Endometrial microvascular endothelial cells (primary cell): ENCODE measurements around the gene BEST4. TPM values are rescaled to one million over a fixed set of nuclear protein-coding genes. Genes with fewer than 3 reads are reported as not detected.
"Not testable (repeated sequence)": the region's sequence is repeated elsewhere in the genome, so short reads cannot be mapped to it uniquely, and the experiment has no call there.

Experiments
- in situ Hi-C: cut with HindIII; loops from 2 replicates; pipeline ENCODE4 v1.10.0; 2017; ENCODE audit warnings: low sequenced_read_pairs, low pct_unique_long_range_greater_than_20kb; ENCODE audit errors: inconsistent ontology term
- total RNA-seq: library from RNA; depleted of rRNA; stranded (reverse); fragments of >200 nt; gene quantifications from one replicate; pipeline ENCODE4 v1.2.3, GENCODE V29; 2015; ENCODE audit errors: inconsistent ontology term

The BEST4 gene
- total RNA-seq = not detected

- in situ Hi-C loops = no loop called here
These were observed at the start of gene BEST4 for GRCh38 chr1:44788120-44788860. Gene BEST4, minus strand, starts transcription at chr1:44788170. Its CDS starts 465 bp downstream, at chr1:44787705.

- in situ Hi-C loops = no loop called here
These were observed 48.0 kb upstream of the BEST4 start for GRCh38 chr1:44835738-44836675.

- in situ Hi-C loops = no loop called here
These were observed 46.4 kb upstream of the BEST4 start for GRCh38 chr1:44834328-44834727.

- in situ Hi-C loops = no loop called here
These were observed 44.2 kb upstream of the BEST4 start for GRCh38 chr1:44832056-44832705.

GRCh38 chr1:44831516-44831915 is 43.5 kb upstream of the BEST4 start:
- in situ Hi-C loops = no loop called here

- in situ Hi-C loops = no loop called here
These were observed 42.9 kb upstream of the BEST4 start for GRCh38 chr1:44830900-44831304.

GRCh38 chr1:44829506-44830384 is 41.8 kb upstream of the BEST4 start:
- in situ Hi-C loops = no loop called here

GRCh38 chr1:44828841-44829440 is 41.0 kb upstream of the BEST4 start:
- in situ Hi-C loops = no loop called here

GRCh38 chr1:44828003-44828651 is 40.2 kb upstream of the BEST4 start:
- in situ Hi-C loops = no loop called here

- in situ Hi-C loops = no loop called here
These were observed 39.4 kb upstream of the BEST4 start for GRCh38 chr1:44827197-44828002.

- in situ Hi-C loops = no loop called here
These were observed 38.6 kb upstream of the BEST4 start for GRCh38 chr1:44826375-44827196.

GRCh38 chr1:44824392-44824791 is 36.4 kb upstream of the BEST4 start:
- in situ Hi-C loops = not testable (repeated sequence)

GRCh38 chr1:44822981-44823451 is 35.0 kb upstream of the BEST4 start:
- in situ Hi-C loops = no loop called here

- in situ Hi-C loops = no loop called here
These were observed 34.2 kb upstream of the BEST4 start for GRCh38 chr1:44822131-44822701.

- in situ Hi-C loops = no loop called here
These were observed 33.3 kb upstream of the BEST4 start for GRCh38 chr1:44821240-44821715.
